Muscle layer of colon (tissue), 2 donors: ENCODE results near the gene STK17A.
A peak's percentile ranks its signal among the peaks of the same experiment; 100 is the strongest.
"Not testable (repeated sequence)": the region's sequence is repeated elsewhere in the genome, so short reads cannot be mapped to it uniquely, and the experiment has no call there.

Source experiments
- H3K27ac ChIP-seq: one replicate; pipeline ENCODE4 v1.7.0; 2013; ENCODE audit warnings: low read depth, mild to moderate bottlenecking, low read length, moderate library complexity
- H3K27me3 ChIP-seq, 2 donors: one replicate each; pipeline ENCODE4 v1.7.0; 2013; ENCODE audit warnings: low read length in 2 of 2, mild to moderate bottlenecking in 2 of 2; ENCODE audit not compliant: insufficient read depth in 2 of 2, control insufficient read depth in 1 of 2
- H3K36me3 ChIP-seq: one replicate; pipeline ENCODE4 v1.7.0; 2013; ENCODE audit warnings: mild to moderate bottlenecking, low read length; ENCODE audit not compliant: insufficient read depth
- H3K4me1 ChIP-seq: one replicate; pipeline ENCODE4 v1.7.0; 2013; ENCODE audit warnings: mild to moderate bottlenecking, low read length; ENCODE audit not compliant: insufficient read depth
- H3K4me3 ChIP-seq, 2 donors: one replicate each; pipeline ENCODE4 v1.7.0; 2013; ENCODE audit warnings: low read length in 2 of 2, low read depth in 1 of 2, mild to moderate bottlenecking in 1 of 2, moderate library complexity in 1 of 2
- H3K9ac ChIP-seq: one replicate; pipeline ENCODE4 v1.7.0; 2013; ENCODE audit warnings: low read length
- H3K9me3 ChIP-seq: one replicate; pipeline ENCODE4 v1.7.0; 2013; ENCODE audit warnings: mild to moderate bottlenecking, low read length
- donor health status: abdominal sarcoma.
- donor health status: Adenocarcinoma of cecum.

Gene STK17A

GRCh38 chr7:43570688-43571365 lies 12.1 kb upstream of the STK17A start:
- Histone ChIP-seq H3K27ac (no peak overlapping the region), H3K9me3 (no peaks in the 10 kb centered on the region), H3K27me3 (no peaks in the 10 kb centered on the region)

GRCh38 chr7:43572516-43573049 lies 10.3 kb upstream of the STK17A start:
- Histone ChIP-seq H3K4me3 (no peak overlapping the region), H3K27me3 (no peaks in the 10 kb centered on the region), H3K36me3 (no peaks in the 10 kb centered on the region), H3K4me1 (no peaks in the 10 kb centered on the region), H3K27ac (no peak overlapping the region), H3K9ac (no peak overlapping the region), H3K9me3 (no peaks in the 10 kb centered on the region)

More at GRCh38 chr7:43570688-43571365, 12.1 kb upstream of the STK17A start:
- no peak overlapping the region for H3K9ac ChIP-seq
- H3K36me3 ChIP-seq = no peaks in the 10 kb centered on the region
- no peak overlapping the region for H3K4me3 ChIP-seq
- no peaks in the 10 kb centered on the region for H3K4me1 ChIP-seq

GRCh38 chr7:43573832-43574231 lies 9.1 kb upstream of the STK17A start:
- H3K4me3 ChIP-seq, H3K27me3 ChIP-seq, H3K9me3 ChIP-seq, H3K36me3 ChIP-seq, H3K27ac ChIP-seq, H3K9ac ChIP-seq, H3K4me1 ChIP-seq: not testable (repeated sequence)

GRCh38 chr7:43575506-43575905 lies 7.4 kb upstream of the STK17A start:
- no peaks in the 10 kb centered on the region for H3K36me3 ChIP-seq
- H3K4me3 ChIP-seq = no peak overlapping the region
- H3K9me3 ChIP-seq = no peaks in the 10 kb centered on the region
- H3K9ac ChIP-seq = no peak overlapping the region
- H3K4me1 ChIP-seq = no peaks in the 10 kb centered on the region
- H3K27ac ChIP-seq = no peak overlapping the region
- H3K27me3 ChIP-seq = no peaks in the 10 kb centered on the region

GRCh38 chr7:43576241-43576640 lies 6.7 kb upstream of the STK17A start:
- Histone ChIP-seq H3K4me1 (no peaks in the 10 kb centered on the region), H3K9ac (no peak overlapping the region), H3K27ac (no peak overlapping the region), H3K36me3 (no peaks in the 10 kb centered on the region), H3K9me3 (no peaks in the 10 kb centered on the region), H3K4me3 (no peak overlapping the region), H3K27me3 (no peaks in the 10 kb centered on the region)

- no peak overlapping the region for H3K27ac ChIP-seq
- no peaks in the 10 kb centered on the region for H3K9me3 ChIP-seq
- no peak overlapping the region for H3K9ac ChIP-seq
- no peak overlapping the region for H3K4me3 ChIP-seq
- H3K27me3 ChIP-seq = no peaks in the 10 kb centered on the region
- peaks cover 4% of the 10 kb centered on the region for H3K4me1 ChIP-seq
- H3K36me3 ChIP-seq = no peaks in the 10 kb centered on the region
Observed at GRCh38 chr7:43577485-43577951, 5.4 kb upstream of the STK17A start.

- H3K4me1 ChIP-seq = peaks cover 23% of the 10 kb centered on the region
- H3K27ac ChIP-seq = peak overlapping the region; percentile 74
- H3K4me3 ChIP-seq = peak overlapping the region; percentile 81 to 88
- no peaks in the 10 kb centered on the region for H3K27me3 ChIP-seq
- H3K9me3 ChIP-seq = no peaks in the 10 kb centered on the region
- H3K9ac ChIP-seq = peak overlapping the region; percentile 87
- no peaks in the 10 kb centered on the region for H3K36me3 ChIP-seq
Observed at GRCh38 chr7:43583424-43584194, 701 bp downstream of the STK17A start.

- no peaks in the 10 kb centered on the region for H3K36me3 ChIP-seq
- no peak overlapping the region for H3K27ac ChIP-seq
- H3K4me3 ChIP-seq = peak overlapping the region; percentile 81 to 88
- no peaks in the 10 kb centered on the region for H3K9me3 ChIP-seq
- peak overlapping the region; percentile 87 for H3K9ac ChIP-seq
- H3K4me1 ChIP-seq = peaks cover 23% of the 10 kb centered on the region
- H3K27me3 ChIP-seq = no peaks in the 10 kb centered on the region
Observed at GRCh38 chr7:43584195-43584586, 1.3 kb downstream of the STK17A start.

- peaks cover 23% of the 10 kb centered on the region for H3K4me1 ChIP-seq
- not testable (repeated sequence) for H3K9ac ChIP-seq, H3K4me3 ChIP-seq, H3K27me3 ChIP-seq, H3K9me3 ChIP-seq, H3K36me3 ChIP-seq, H3K27ac ChIP-seq
Observed at GRCh38 chr7:43584733-43585132, 1.8 kb downstream of the STK17A start.

- no peak overlapping the region for H3K4me3 ChIP-seq
Observed at GRCh38 chr7:43585562-43585961, 2.7 kb downstream of the STK17A start.

GRCh38 chr7:43586251-43586900 lies 3.5 kb downstream of the STK17A start:
- Histone ChIP-seq H3K4me1 (peaks cover 25% of the 10 kb centered on the region), H3K36me3 (no peaks in the 10 kb centered on the region), H3K27ac (no peak overlapping the region), H3K9me3 (no peaks in the 10 kb centered on the region), H3K9ac (no peak overlapping the region), H3K27me3 (no peaks in the 10 kb centered on the region), H3K4me3 (no peak overlapping the region)

More at GRCh38 chr7:43585562-43585961, 2.7 kb downstream of the STK17A start:
- Histone ChIP-seq H3K9me3 (no peaks in the 10 kb centered on the region), H3K27ac (no peak overlapping the region), H3K27me3 (no peaks in the 10 kb centered on the region), H3K9ac (no peak overlapping the region), H3K36me3 (no peaks in the 10 kb centered on the region), H3K4me1 (peaks cover 23% of the 10 kb centered on the region)
